ENCODE results near the gene GPT2.

- TF ChIP-seq CTCF (IDR thresholded peaks at IDR 0.05 in 4 of 5, conservative IDR thresholded peaks at IDR 0.05 in 1 of 5), result no peak
- no peak for TF ChIP-seq POLR2A (IDR thresholded peaks at IDR 0.05)
Measured at GRCh38 chr16:46897471-46897870, 13.3 kb downstream of the GPT2 start.
